Peyer's patch (tissue), 4 donors: ENCODE data around the gene GSAP.

Experiments
- CTCF ChIP-seq, 6 experiments: fragments of 450-650 bp in 4 of 6; fragments of 200-600 bp in 2 of 6; sonication (generic) in 1 of 6; IDR thresholded peaks; one replicate each; pipeline ENCODE4 v1.5.1; 2017 to 2019; ENCODE audit warnings: antibody characterized with exemption in 6 of 6, mild to moderate bottlenecking in 3 of 6, moderate library complexity in 1 of 6
- POLR2A ChIP-seq, 2 donors: fragments of 450-650 bp; IDR thresholded peaks; one replicate each; pipeline ENCODE4 v1.5.1; 2017; ENCODE audit warnings: antibody characterized with exemption in 2 of 2, mild to moderate bottlenecking in 2 of 2, moderate library complexity in 2 of 2

- TF ChIP-seq CTCF (IDR thresholded peaks at IDR 0.05) (no peak), POLR2A (IDR thresholded peaks at IDR 0.05) (no peak)
Measured at GRCh38 chr7:77442636-77443035, 26.5 kb upstream of the GSAP start.
